HEK293 (cell line): Measurements from ENCODE around the gene DOP1B.

Experiments
- CTCF ChIA-PET: fragments of 350-600 bp; formaldehyde crosslinking; extraction: SDS; loops from one replicate; lab custom pipeline; 2021; ENCODE audit warnings: antibody characterized with exemption; lab: Yijun Ruan, JAX
- POLR2A ChIA-PET: fragments of 300-600 bp; formaldehyde crosslinking; extraction: SDS; loops from one replicate; lab custom pipeline; 2020; ENCODE audit warnings: antibody characterized with exemption, inconsistent platforms; lab: Yijun Ruan, JAX
- H3K27ac ChIP-seq: fragments of 200-500 bp; sonication (Bioruptor generic); 2 replicates; pipeline ENCODE4 v1.5.1; 2014; ENCODE audit warnings: low read depth, low read length, control low read depth, inconsistent platforms; ENCODE audit errors: extremely low read depth
- H3K36me3 ChIP-seq, 2 experiments: fragments of 200-500 bp in 1 of 2; sonication (Bioruptor generic) in 1 of 2; 1 replicate in 1 of 2; 2 replicates in 1 of 2; pipeline ENCODE4 v1.5.1; 2014 to 2017; ENCODE audit warnings: inconsistent platforms in 2 of 2, low read length in 2 of 2; ENCODE audit not compliant: control insufficient read depth in 2 of 2, insufficient read depth in 1 of 2
- H3K4me1 ChIP-seq: fragments of 200-500 bp; sonication (Bioruptor generic); 2 replicates; pipeline ENCODE4 v1.5.1; 2014; ENCODE audit warnings: mild to moderate bottlenecking, low read length, inconsistent platforms; ENCODE audit not compliant: control insufficient read depth, insufficient read depth
- H3K4me3 ChIP-seq: 2 replicates; pipeline ENCODE4 v1.5.1; 2011; ENCODE audit warnings: low read depth, mild to moderate bottlenecking, control low read depth, low read length, moderate library complexity
- H3K9me3 ChIP-seq: fragments of 200-500 bp; sonication (Bioruptor generic); 2 replicates; pipeline ENCODE4 v1.5.1; 2014; ENCODE audit warnings: low read depth, low read length, inconsistent platforms; ENCODE audit not compliant: control insufficient read depth, insufficient read depth
- GLI2 ChIP-seq: fragments of 450-650 bp; formaldehyde crosslinking; IDR thresholded peaks from 2 replicates; pipeline ENCODE4; 2017; ENCODE audit warnings: missing biosample characterization, missing genetic modification characterization, low read depth, borderline replicate concordance
- GLI4 ChIP-seq: fragments of 450-650 bp; formaldehyde crosslinking; IDR thresholded peaks from 2 replicates; pipeline ENCODE4 v1.5.1; 2016; ENCODE audit warnings: missing biosample characterization, missing genetic modification characterization
- HOXD13 ChIP-seq: sonication (generic); formaldehyde crosslinking; IDR thresholded peaks from 2 replicates; pipeline ENCODE4 v1.8.0; 2022; ENCODE audit warnings: missing genetic modification reagents, borderline replicate concordance
- PRDM10 ChIP-seq: fragments of 450-650 bp; formaldehyde crosslinking; IDR thresholded peaks from 2 replicates; pipeline ENCODE4 v1.5.1; 2016; ENCODE audit warnings: missing biosample characterization, missing genetic modification characterization
- SALL2 ChIP-seq: fragments of 450-650 bp; formaldehyde crosslinking; IDR thresholded peaks from 2 replicates; pipeline ENCODE4 v1.5.0; 2017; ENCODE audit warnings: missing biosample characterization, mild to moderate bottlenecking, missing genetic modification characterization, borderline replicate concordance
- SP3 ChIP-seq: fragments of 450-650 bp; formaldehyde crosslinking; IDR thresholded peaks from 2 replicates; pipeline ENCODE4 v1.5.1; 2016; ENCODE audit warnings: missing biosample characterization, missing genetic modification characterization
- SP7 ChIP-seq: fragments of 450-650 bp; formaldehyde crosslinking; IDR thresholded peaks from 2 replicates; pipeline ENCODE4 v1.5.1; 2016; ENCODE audit warnings: missing biosample characterization, missing genetic modification characterization
- TRIM28 ChIP-seq: IDR thresholded peaks from 2 replicates; pipeline ENCODE4 v1.6.1; 2011; ENCODE audit warnings: low read length, control low read depth, borderline replicate concordance
- WT1 ChIP-seq: fragments of 450-650 bp; formaldehyde crosslinking; IDR thresholded peaks from 2 replicates; pipeline ENCODE4 v1.5.1; 2016; ENCODE audit warnings: missing biosample characterization, missing genetic modification characterization
- YY2 ChIP-seq: fragments of 450-650 bp; formaldehyde crosslinking; IDR thresholded peaks from 2 replicates; pipeline ENCODE4 v1.5.1; 2016; ENCODE audit warnings: missing biosample characterization, missing genetic modification characterization
- ZBTB17 ChIP-seq: fragments of 450-650 bp; formaldehyde crosslinking; IDR thresholded peaks from 2 replicates; pipeline ENCODE4 v1.5.1; 2016; ENCODE audit warnings: missing biosample characterization, missing genetic modification characterization
- ZBTB44 ChIP-seq: fragments of 450-650 bp; IDR thresholded peaks from 2 replicates; pipeline ENCODE4 v1.5.1; 2018; ENCODE audit warnings: missing biosample characterization, mild to moderate bottlenecking, missing genetic modification characterization
- ZBTB48 ChIP-seq: fragments of 450-650 bp; formaldehyde crosslinking; IDR thresholded peaks from 2 replicates; pipeline ENCODE4 v1.5.1; 2016; ENCODE audit warnings: missing biosample characterization, missing genetic modification characterization
- ZIC2 ChIP-seq: fragments of 450-650 bp; formaldehyde crosslinking; IDR thresholded peaks from 2 replicates; pipeline ENCODE4 v1.5.1; 2016; ENCODE audit warnings: missing biosample characterization, missing genetic modification characterization
- ZNF146 ChIP-seq: fragments of 450-650 bp; formaldehyde crosslinking; IDR thresholded peaks from 2 replicates; pipeline ENCODE4 v1.5.1; 2016; ENCODE audit warnings: missing biosample characterization, missing genetic modification characterization
- ZNF169 ChIP-seq: fragments of 450-650 bp; formaldehyde crosslinking; IDR thresholded peaks from 2 replicates; pipeline ENCODE4 v1.5.1; 2016; ENCODE audit warnings: missing biosample characterization, missing genetic modification characterization
- ZNF202 ChIP-seq: fragments of 450-650 bp; formaldehyde crosslinking; IDR thresholded peaks from 2 replicates; pipeline ENCODE4 v1.5.1; 2016; ENCODE audit warnings: missing biosample characterization, missing genetic modification characterization, borderline replicate concordance
- ZNF280D ChIP-seq: fragments of 450-650 bp; formaldehyde crosslinking; IDR thresholded peaks from 2 replicates; pipeline ENCODE4 v1.5.1; 2016; ENCODE audit warnings: missing biosample characterization, missing genetic modification characterization
- ZNF335 ChIP-seq: fragments of 450-650 bp; formaldehyde crosslinking; conservative IDR thresholded peaks from 2 replicates; pipeline ENCODE4 v1.5.1; 2016; ENCODE audit warnings: missing biosample characterization, missing genetic modification characterization
- ZNF394 ChIP-seq: fragments of 450-650 bp; formaldehyde crosslinking; IDR thresholded peaks from 2 replicates; pipeline ENCODE4 v1.5.1; 2016; ENCODE audit warnings: missing biosample characterization, missing genetic modification characterization, mild to moderate bottlenecking, moderate library complexity, borderline replicate concordance
- ZNF416 ChIP-seq: fragments of 450-650 bp; formaldehyde crosslinking; IDR thresholded peaks from 2 replicates; pipeline ENCODE4 v1.5.1; 2016; ENCODE audit warnings: missing biosample characterization, missing genetic modification characterization
- ZNF530 ChIP-seq: fragments of 450-650 bp; formaldehyde crosslinking; IDR thresholded peaks from 2 replicates; pipeline ENCODE4 v1.5.1; 2016; ENCODE audit warnings: low read depth, missing biosample characterization, missing genetic modification characterization
- ZNF558 ChIP-seq: fragments of 450-650 bp; formaldehyde crosslinking; IDR thresholded peaks from 2 replicates; pipeline ENCODE4 v1.5.1; 2016; ENCODE audit warnings: missing biosample characterization, missing genetic modification characterization
- ZNF692 ChIP-seq: fragments of 450-650 bp; formaldehyde crosslinking; IDR thresholded peaks from 2 replicates; pipeline ENCODE4 v1.5.1; 2016; ENCODE audit warnings: missing biosample characterization, missing genetic modification characterization
- ZNF704 ChIP-seq: fragments of 450-650 bp; formaldehyde crosslinking; IDR thresholded peaks from 2 replicates; pipeline ENCODE4 v1.5.1; 2016; ENCODE audit warnings: missing biosample characterization, missing genetic modification characterization
- ZSCAN18 ChIP-seq: fragments of 450-650 bp; formaldehyde crosslinking; IDR thresholded peaks from 2 replicates; pipeline ENCODE4 v1.5.1; 2016; ENCODE audit warnings: missing biosample characterization, missing genetic modification characterization

DOP1B gene

GRCh38 chr21:36188081-36188681, 31.6 kb downstream of the DOP1B start:
- Histone ChIP-seq H3K36me3 (no peaks in the 10 kb centered on the region), H3K4me1 (peaks cover 11% of the 10 kb centered on the region), H3K4me3 (no peak overlapping the region), H3K27ac (no peak overlapping the region), H3K9me3 (no peaks in the 10 kb centered on the region)
- ChIA-PET CTCF (interaction anchor here (0.7 to 1.0 kb wide), 2 partner anchors 32 to 133 kb away, joined by 3 to 5 read pairs; no protein-coding TSS in a partner anchor), POLR2A (interaction anchor here (2.5 kb wide), 1 partner anchor 33 kb away, joined by 10 read pairs; no protein-coding TSS in a partner anchor)
- TF ChIP-seq ZNF558 (tag by site-specific recombination) (no peak), SP3 (no peak), ZNF335 (no peak), ZBTB48 (tag by site-specific recombination) (no peak), ZNF169 (tag by site-specific recombination) (no peak), GLI2 (tag by site-specific recombination) (no peak), ZNF692 (tag by site-specific recombination) (no peak), ZIC2 (tag by site-specific recombination) (no peak), ZNF202 (no peak), WT1 (tag by site-specific recombination) (peak; percentile 58), ZBTB17 (tag by site-specific recombination) (peak; percentile 62), ZNF416 (no peak), SP7 (tag by site-specific recombination) (no peak), YY2 (tag by site-specific recombination) (no peak), GLI4 (tag by site-specific recombination) (no peak), ZNF394 (peak; percentile 29; the same call in 1 of the 2 replicates), ZBTB44 (tag by site-specific recombination) (peak; percentile 28; the same call in 1 of the 2 replicates), ZNF146 (tag by site-specific recombination) (no peak), ZSCAN18 (tag by site-specific recombination) (no peak), TRIM28 (0 out of 2 replicates have a peak, but pooled peaks have one; percentile 46), ZNF530 (tag by site-specific recombination) (no peak), SALL2 (tag by site-specific recombination) (no peak), ZNF704 (no peak), PRDM10 (peak; percentile 94), ZNF280D (tag by site-specific recombination) (no peak), HOXD13 (CRISPR knock-in tag) (no peak)
